Suprapubic skin (tissue), 4 donors: ENCODE data around the gene MYMK. TPM values are rescaled to one million over a fixed set of nuclear protein-coding genes. Genes with fewer than 3 reads are reported as not detected.

Experiments
- DNase-seq, 2 donors: peaks; one replicate each; pipeline ENCODE4 v3.0.0-alpha.2; 2019; ENCODE audit warnings: low spot score in 2 of 2
- H3K27ac ChIP-seq: fragments of 200-600 bp; sonication (generic); one replicate; pipeline ENCODE4 v1.5.1; 2019
- H3K27me3 ChIP-seq: fragments of 200-600 bp; sonication (generic); one replicate; pipeline ENCODE4 v1.5.1; 2019
- H3K36me3 ChIP-seq: fragments of 200-600 bp; sonication (generic); one replicate; pipeline ENCODE4 v1.5.1; 2019
- H3K4me1 ChIP-seq: fragments of 200-600 bp; sonication (generic); one replicate; pipeline ENCODE4 v1.5.1; 2019
- H3K4me3 ChIP-seq: fragments of 200-600 bp; sonication (generic); one replicate; pipeline ENCODE4 v1.5.1; 2019; ENCODE audit warnings: mild to moderate bottlenecking
- H3K9me3 ChIP-seq: fragments of 200-600 bp; sonication (generic); one replicate; pipeline ENCODE4 v1.5.1; 2019
- CTCF ChIP-seq, 2 donors: fragments of 200-600 bp in 1 of 2; fragments of 450-650 bp in 1 of 2; sonication (generic) in 1 of 2; IDR thresholded peaks; one replicate each; pipeline ENCODE4 v1.5.1; 2016 to 2019; ENCODE audit warnings: antibody characterized with exemption in 2 of 2, mild to moderate bottlenecking in 1 of 2, moderate library complexity in 1 of 2
- EP300 ChIP-seq: sonication (generic); formaldehyde crosslinking; IDR thresholded peaks from one replicate; pipeline ENCODE4 v1.6.1; 2017; ENCODE audit warnings: antibody characterized with exemption
- POLR2A ChIP-seq, 2 donors: fragments of 450-650 bp; IDR thresholded peaks; one replicate each; pipeline ENCODE4 v1.6.1; 2017; ENCODE audit warnings: antibody characterized with exemption in 2 of 2, mild to moderate bottlenecking in 2 of 2, moderate library complexity in 2 of 2
- POLR2AphosphoS5 ChIP-seq, 3 donors: sonication (generic); formaldehyde crosslinking; IDR thresholded peaks; one replicate each; pipeline ENCODE4 v1.6.1; 2017; ENCODE audit warnings: antibody characterized with exemption in 3 of 3
- WGBS: methylation state at CpG from one replicate; pipeline ENCODE4 v1.1.5; 2018; 5-methylcytosine and 5-hydroxymethylcytosine counted together
- total RNA-seq, 4 donors: library from RNA; depleted of rRNA; stranded (reverse); fragments of >200 nt; gene quantifications; one replicate each; pipeline ENCODE4 v1.1.0, GENCODE V29; 2016

Gene MYMK
- total RNA-seq, 4 donors from 2014 or later: not detected

GRCh38 chr9:133532937-133533668 is 8.3 kb upstream of the MYMK start:
- peaks cover 23% of the 10 kb centered on the region for H3K4me1 ChIP-seq
- WGBS: 80% methylated on average over 10 of the region's 20 CpGs
- no peaks in the 10 kb centered on the region for H3K36me3 ChIP-seq
- no peak overlapping the region for H3K27ac ChIP-seq
- TF ChIP-seq POLR2A (IDR thresholded peaks at IDR 0.05) (no peak), CTCF (IDR thresholded peaks at IDR 0.05) (peak; percentile 12 to 40)
- peak in 1 of 2 donors; percentile 79 for DNase-seq
- H3K9me3 ChIP-seq: no peaks in the 10 kb centered on the region
- H3K27me3 ChIP-seq: peaks cover 79% of the 10 kb centered on the region
- H3K4me3 ChIP-seq: no peak overlapping the region

GRCh38 chr9:133531293-133531692 is 6.5 kb upstream of the MYMK start:
- Histone ChIP-seq H3K27ac (no peak overlapping the region), H3K9me3 (no peaks in the 10 kb centered on the region), H3K4me3 (no peak overlapping the region), H3K36me3 (no peaks in the 10 kb centered on the region), H3K27me3 (peaks cover 97% of the 10 kb centered on the region), H3K4me1 (peaks cover 39% of the 10 kb centered on the region)
- WGBS: 92% methylated on average over 2 of the region's 9 CpGs
- no peak for DNase-seq
- no peak for TF ChIP-seq POLR2A (IDR thresholded peaks at IDR 0.05)
- TF ChIP-seq CTCF (IDR thresholded peaks at IDR 0.05): no peak
- no peak for TF ChIP-seq EP300
- TF ChIP-seq POLR2AphosphoS5 (IDR thresholded peaks at IDR 0.05): no peak

DNA sequence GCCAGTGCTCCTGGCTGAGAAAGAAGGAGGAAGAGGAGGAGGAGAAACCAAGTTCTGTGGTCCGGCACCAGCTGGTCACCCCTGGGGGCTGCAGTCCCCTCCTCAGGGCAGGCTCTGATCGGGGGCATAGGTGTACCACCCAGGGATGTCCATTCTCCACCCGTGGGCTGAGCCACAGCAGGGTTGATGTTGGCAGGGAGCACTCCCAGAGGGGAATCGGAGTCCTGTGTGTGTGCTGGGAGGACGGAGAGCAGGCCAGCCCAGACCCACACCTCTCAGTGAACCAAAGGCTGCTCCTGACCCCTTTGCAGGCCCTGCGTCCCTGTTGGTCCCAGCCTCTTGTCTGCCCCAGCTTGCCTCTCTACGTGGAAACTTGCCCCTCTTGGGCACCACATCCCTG is 5.1 kb upstream of the MYMK start:
- H3K4me1 ChIP-seq: peaks cover 38% of the 10 kb centered on the region
- no peak for DNase-seq
- no peak overlapping the region for H3K27ac ChIP-seq
- TF ChIP-seq POLR2AphosphoS5 (IDR thresholded peaks at IDR 0.05): no peak
- TF ChIP-seq CTCF (IDR thresholded peaks at IDR 0.05): no peak
- no peak for TF ChIP-seq EP300
- no peak for TF ChIP-seq POLR2A (IDR thresholded peaks at IDR 0.05)
- peaks cover 85% of the 10 kb centered on the region for H3K27me3 ChIP-seq
- WGBS: 83% methylated on average over 6 of the region's 7 CpGs
- no peak overlapping the region for H3K4me3 ChIP-seq
- H3K36me3 ChIP-seq: no peaks in the 10 kb centered on the region
- no peaks in the 10 kb centered on the region for H3K9me3 ChIP-seq

DNA sequence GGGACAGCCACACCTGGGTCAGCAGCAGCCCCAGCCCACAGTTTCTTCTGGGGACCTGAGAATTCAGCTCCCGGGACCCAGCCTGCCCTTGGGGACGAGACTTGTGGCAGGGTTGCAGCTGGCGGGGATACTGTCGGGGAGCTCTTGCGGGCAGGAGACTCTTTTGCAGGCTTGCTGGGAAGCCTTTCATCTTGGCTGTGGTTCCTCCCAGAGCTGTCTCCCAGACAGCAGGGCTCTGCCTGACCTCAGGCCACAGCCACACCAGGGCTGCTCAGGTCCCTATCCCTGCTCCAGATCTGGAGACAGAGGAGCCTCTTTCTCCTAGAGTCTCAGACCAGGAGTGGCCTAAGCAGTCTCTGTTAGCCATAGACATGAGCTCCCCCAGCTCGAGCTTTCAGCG is 4.7 kb upstream of the MYMK start:
- no peak for TF ChIP-seq CTCF (IDR thresholded peaks at IDR 0.05)
- TF ChIP-seq POLR2AphosphoS5 (IDR thresholded peaks at IDR 0.05): no peak
- Histone ChIP-seq H3K9me3 (no peaks in the 10 kb centered on the region), H3K4me1 (peaks cover 34% of the 10 kb centered on the region), H3K27me3 (peaks cover 81% of the 10 kb centered on the region), H3K27ac (no peak overlapping the region), H3K36me3 (no peaks in the 10 kb centered on the region), H3K4me3 (no peak overlapping the region)
- WGBS: 100% methylated on average over 2 of the region's 7 CpGs
- DNase-seq: no peak

- no peaks in the 10 kb centered on the region for H3K36me3 ChIP-seq
- H3K27me3 ChIP-seq: peaks cover 75% of the 10 kb centered on the region
- H3K4me3 ChIP-seq: no peak overlapping the region
- peaks cover 28% of the 10 kb centered on the region for H3K4me1 ChIP-seq
- WGBS: 28% methylated on average over 5 of the region's 11 CpGs
- no peak for DNase-seq
- no peaks in the 10 kb centered on the region for H3K9me3 ChIP-seq
- no peak overlapping the region for H3K27ac ChIP-seq
- TF ChIP-seq POLR2A (IDR thresholded peaks at IDR 0.05) (no peak), POLR2AphosphoS5 (IDR thresholded peaks at IDR 0.05) (no peak), EP300 (no peak)
These were observed 4.1 kb upstream of the MYMK start for GRCh38 chr9:133528876-133529241.
